Left lung (tissue), 10 donors: ENCODE results near the gene USB1. TPM values are rescaled to one million over a fixed set of nuclear protein-coding genes. Genes with fewer than 3 reads are reported as not detected.
A peak's percentile ranks its signal among the peaks of the same experiment; 100 is the strongest.

Experiments used
- ATAC-seq: fragments of 200-7000 bp; cut with Tn5 transposase; one replicate; pipeline ENCODE4 v1.9.1; 2020; ENCODE audit warnings: moderate library complexity
- DNase-seq, 4 donors: peaks; one replicate each; pipeline ENCODE4 v3.0.0-alpha.2; 2013 to 2020
- H3K27ac ChIP-seq, 2 donors: fragments of 200-600 bp; sonication (generic) in 1 of 2; one replicate each; pipeline versions ENCODE4 v1.5.0 to v1.8.0; 2020 to 2021
- H3K27me3 ChIP-seq, 2 donors: fragments of 200-600 bp; sonication (generic) in 1 of 2; one replicate each; pipeline versions ENCODE4 v1.5.0 to v1.8.0; 2020 to 2021
- H3K36me3 ChIP-seq, 2 donors: fragments of 200-600 bp; sonication (generic) in 1 of 2; one replicate each; pipeline versions ENCODE4 v1.5.0 to v1.8.0; 2020 to 2021
- H3K4me1 ChIP-seq, 2 donors: fragments of 200-600 bp; one replicate each; pipeline ENCODE4 v1.8.0; 2021
- H3K4me3 ChIP-seq, 2 donors: fragments of 200-600 bp; sonication (generic) in 1 of 2; one replicate each; pipeline versions ENCODE4 v1.5.0 to v1.8.0; 2020 to 2021; ENCODE audit warnings: mild to moderate bottlenecking in 1 of 2
- H3K9me3 ChIP-seq, 2 donors: fragments of 200-600 bp; sonication (generic) in 1 of 2; one replicate each; pipeline versions ENCODE4 v1.5.0 to v1.8.0; 2020 to 2021
- intact Hi-C, 2 donors: fragments of 100-400 bp; cut with DNase I; formaldehyde crosslinking; loops; one replicate each; pipeline versions ENCODE4 v1.11.2 to v1.14.2; 2022
- polyA plus RNA-seq, 6 donors: library from polyadenylated mRNA; unstranded; fragments of 120-200 nt; gene quantifications; one replicate each; pipeline ENCODE4 v1.2.1, GENCODE V29; 2013; ENCODE audit not compliant: insufficient read length in 6 of 6
- total RNA-seq, 2 donors: library from RNA; stranded (reverse); fragmentation: NEBNext Ultra II Directional; extraction: Animal tissue kit (Norgen Biotek cat#: 25700); gene quantifications; one replicate each; pipeline ENCODE4 v1.2.1, GENCODE V29; 2021
- TF ChIP-seq, protein P1 (sequence below), 2 donors: fragments of 200-600 bp; sonication (generic) in 1 of 2; IDR thresholded peaks; one replicate each; pipeline versions ENCODE4 v1.5.0 to v1.8.0; 2021; ENCODE audit warnings: antibody characterized with exemption in 2 of 2
- donor health status: DM: no; HTN: yes; CAD: no.
- donor health status: DM: no; HTN: no; CAD: no.

The USB1 gene
- total and polyA plus RNA-seq, 8 donors = 21.5 to 50.9 (median 25.2) TPM

- Histone ChIP-seq H3K4me3 (peak overlapping the region; percentile 66 to 68), H3K4me1 (peaks cover 27 to 80% of the 10 kb centered on the region in 2 donors), H3K36me3 (no peaks in the 10 kb centered on the region), H3K9me3 (no peaks in the 10 kb centered on the region), H3K27ac (peak overlapping the region; percentile 79 to 80), H3K27me3 (peaks cover 0 to 45% of the 10 kb centered on the region in 2 donors)
- intact Hi-C loops = loop anchor here in 1 of 2 donors (10.0 kb wide), 1 partner anchor 99 kb away; the partner anchor contains the start of gene CFAP20
- ATAC-seq = peak; percentile 8
- TF ChIP-seq, protein P1, sequence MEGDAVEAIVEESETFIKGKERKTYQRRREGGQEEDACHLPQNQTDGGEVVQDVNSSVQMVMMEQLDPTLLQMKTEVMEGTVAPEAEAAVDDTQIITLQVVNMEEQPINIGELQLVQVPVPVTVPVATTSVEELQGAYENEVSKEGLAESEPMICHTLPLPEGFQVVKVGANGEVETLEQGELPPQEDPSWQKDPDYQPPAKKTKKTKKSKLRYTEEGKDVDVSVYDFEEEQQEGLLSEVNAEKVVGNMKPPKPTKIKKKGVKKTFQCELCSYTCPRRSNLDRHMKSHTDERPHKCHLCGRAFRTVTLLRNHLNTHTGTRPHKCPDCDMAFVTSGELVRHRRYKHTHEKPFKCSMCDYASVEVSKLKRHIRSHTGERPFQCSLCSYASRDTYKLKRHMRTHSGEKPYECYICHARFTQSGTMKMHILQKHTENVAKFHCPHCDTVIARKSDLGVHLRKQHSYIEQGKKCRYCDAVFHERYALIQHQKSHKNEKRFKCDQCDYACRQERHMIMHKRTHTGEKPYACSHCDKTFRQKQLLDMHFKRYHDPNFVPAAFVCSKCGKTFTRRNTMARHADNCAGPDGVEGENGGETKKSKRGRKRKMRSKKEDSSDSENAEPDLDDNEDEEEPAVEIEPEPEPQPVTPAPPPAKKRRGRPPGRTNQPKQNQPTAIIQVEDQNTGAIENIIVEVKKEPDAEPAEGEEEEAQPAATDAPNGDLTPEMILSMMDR (IDR thresholded peaks at IDR 0.05) = no peak
- peak in 2 of 4 donors; percentile 53 to 82 for DNase-seq
These were observed 25.0 kb downstream of the USB1 start for GRCh38 chr16:58026139-58026704.

GRCh38 chr16:58026705-58027160 lies 25.5 kb downstream of the USB1 start:
- ATAC-seq = peak; percentile 2
- peaks cover 27 to 84% of the 10 kb centered on the region in 2 donors for H3K4me1 ChIP-seq
- TF ChIP-seq, protein P1 (IDR thresholded peaks at IDR 0.05) = no peak
- H3K9me3 ChIP-seq = no peaks in the 10 kb centered on the region
- intact Hi-C loops = loop anchor here in 1 of 2 donors (10.0 kb wide), 1 partner anchor 98 kb away; the partner anchor contains the start of gene CFAP20
- H3K27me3 ChIP-seq = peaks cover 0 to 45% of the 10 kb centered on the region in 2 donors
- peak in 2 of 4 donors; percentile 39 to 83 for DNase-seq
- peak overlapping the region; percentile 66 to 68 for H3K4me3 ChIP-seq
- H3K27ac ChIP-seq = peak overlapping the region; percentile 62 to 80
- no peaks in the 10 kb centered on the region for H3K36me3 ChIP-seq

GRCh38 chr16:58027161-58027915 lies 26.1 kb downstream of the USB1 start:
- Histone ChIP-seq H3K27me3 (peaks cover 0 to 45% of the 10 kb centered on the region in 2 donors), H3K4me1 (peaks cover 25 to 83% of the 10 kb centered on the region in 2 donors), H3K27ac (peak overlapping the region; percentile 62 to 80), H3K36me3 (no peaks in the 10 kb centered on the region), H3K9me3 (no peaks in the 10 kb centered on the region), H3K4me3 (peak overlapping the region; percentile 66 to 68)
- DNase-seq (peak in 3 of 4 donors; percentile 61 to 81 (median 63)), ATAC-seq (peak; percentile 56)
- TF ChIP-seq, protein P1 (IDR thresholded peaks at IDR 0.05) = no peak
- intact Hi-C loops = loop anchor here in 1 of 2 donors (10.0 kb wide), 1 partner anchor 97 kb away; the partner anchor contains the start of gene CFAP20

DNA sequence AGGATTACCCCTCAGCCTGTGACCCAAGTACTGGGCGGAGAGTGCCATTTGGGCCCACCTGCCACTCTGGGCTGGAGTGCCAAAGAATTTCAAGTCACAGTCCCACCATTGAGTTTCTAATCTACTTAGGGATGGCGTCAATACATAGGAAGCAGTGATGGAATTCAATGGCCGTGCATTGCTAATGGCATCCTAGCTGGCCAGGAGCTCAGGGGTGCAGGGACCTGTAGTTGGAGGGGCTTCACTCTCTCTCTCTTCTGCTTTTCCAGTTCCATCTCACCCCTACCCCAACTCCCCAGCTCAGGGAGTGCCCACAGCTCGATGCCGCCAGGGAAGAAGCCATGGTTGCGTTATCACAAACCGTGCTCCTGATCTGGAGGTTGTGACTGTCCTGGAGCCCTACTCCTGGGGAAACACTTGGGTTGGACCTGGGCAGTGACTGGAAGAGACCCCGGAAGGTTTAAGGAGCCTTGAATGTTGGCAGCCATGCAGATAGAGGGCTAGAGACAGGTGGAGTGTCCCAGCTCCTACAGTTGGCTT lies 26.8 kb downstream of the USB1 start:
- Histone ChIP-seq H3K27me3 (peaks cover 0 to 45% of the 10 kb centered on the region in 2 donors), H3K9me3 (no peaks in the 10 kb centered on the region), H3K4me1 (peaks cover 26 to 83% of the 10 kb centered on the region in 2 donors), H3K27ac (peak overlapping the region in 1 of 2 donors; percentile 80), H3K4me3 (peak overlapping the region in 1 of 2 donors; percentile 68), H3K36me3 (no peaks in the 10 kb centered on the region)
- TF ChIP-seq, protein P1 (IDR thresholded peaks at IDR 0.05) = no peak
- intact Hi-C loops = loop anchor here in 1 of 2 donors (10.0 kb wide), 1 partner anchor 97 kb away; the partner anchor contains the start of gene CFAP20
- ATAC-seq (no peak), DNase-seq (no peak)
